SH-SY5Y (cell line): ENCODE measurements around the gene SIGLEC5.

Source experiments
- GATA2 ChIP-seq: IDR thresholded peaks from 2 replicates; pipeline ENCODE4 v1.6.1; 2011; ENCODE audit warnings: mild to moderate bottlenecking, low read depth, low read length
- GATA3 ChIP-seq: IDR thresholded peaks from 2 replicates; pipeline ENCODE4 v1.6.1; 2011; ENCODE audit warnings: low read depth, mild to moderate bottlenecking, low read length, moderate library complexity

The SIGLEC5 gene

GRCh38 chr19:51602189-51602854, 27.9 kb downstream of the SIGLEC5 start:
- TF ChIP-seq GATA2 (no peak), GATA3 (no peak)

GRCh38 chr19:51600940-51601580, 29.1 kb downstream of the SIGLEC5 start:
- TF ChIP-seq GATA2 = no peak
- TF ChIP-seq GATA3 = no peak

DNA sequence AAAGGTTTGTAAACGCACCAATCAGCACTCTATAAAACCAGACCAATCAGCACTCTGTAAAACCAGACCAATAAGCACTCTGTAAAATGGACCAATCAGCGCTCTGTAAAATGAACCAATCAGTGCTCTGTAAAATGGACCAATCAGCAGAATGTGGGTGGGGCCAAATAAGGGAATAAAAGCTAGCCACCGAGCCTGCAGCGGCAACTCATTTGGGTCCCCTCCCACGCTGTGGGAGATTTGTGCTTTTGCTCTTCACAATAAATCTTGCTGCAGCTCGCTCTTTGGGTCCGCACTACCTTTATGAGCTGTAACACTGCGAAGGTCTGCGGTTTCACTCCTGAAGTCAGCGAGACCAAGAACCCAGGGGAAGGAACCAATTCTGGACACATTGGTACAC, 31.1 kb downstream of the SIGLEC5 start:
- TF ChIP-seq GATA3 (no peak), GATA2 (no peak)

- TF ChIP-seq GATA3 = no peak
- no peak for TF ChIP-seq GATA2
These were observed 31.9 kb downstream of the SIGLEC5 start for GRCh38 chr19:51598159-51598915.

DNA sequence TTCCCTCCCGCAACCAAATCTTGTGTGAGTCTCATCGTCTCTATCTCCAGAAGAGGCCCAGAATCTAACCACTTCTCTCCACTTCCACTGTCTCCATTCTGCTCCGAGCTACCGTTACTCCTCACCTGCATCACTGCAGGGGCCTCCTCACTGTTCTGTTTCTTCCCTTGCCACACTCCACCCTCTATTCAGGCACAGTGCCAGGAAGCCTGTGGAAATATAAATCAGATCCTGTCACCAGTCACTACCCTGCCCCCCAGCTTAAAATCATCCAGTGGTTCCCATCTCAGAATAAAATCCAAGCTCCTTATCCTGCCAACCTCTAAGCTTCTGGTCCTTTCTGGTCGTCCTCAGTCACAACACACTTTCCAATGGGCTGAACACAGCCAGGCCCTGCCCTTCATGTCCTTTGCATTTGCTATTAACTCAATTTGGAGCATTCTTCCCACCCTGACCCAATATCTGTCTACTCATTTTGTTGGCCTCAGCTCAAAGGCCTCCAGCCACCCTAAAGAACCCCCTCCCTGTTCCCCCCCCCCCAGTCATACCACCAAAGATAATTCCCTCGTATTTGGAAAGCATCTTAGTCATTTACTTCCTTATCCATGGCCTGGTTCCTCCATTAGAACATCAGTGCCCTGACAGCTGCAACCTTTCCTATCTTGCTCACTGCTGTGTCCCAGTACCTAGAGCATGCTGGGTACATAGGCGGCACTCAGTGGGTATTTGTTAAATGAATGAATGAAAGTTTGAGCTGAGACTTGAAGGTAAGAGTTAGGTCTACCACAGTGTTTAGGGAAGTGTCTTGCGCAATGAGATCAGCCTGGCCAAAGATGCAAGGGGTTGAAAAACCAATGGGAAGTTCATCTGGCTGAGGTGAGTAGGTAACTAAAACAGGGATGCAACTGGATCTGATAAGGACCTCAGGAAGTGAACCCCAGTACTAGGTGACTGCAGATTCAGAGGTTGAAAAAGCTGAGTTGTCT, 34.7 kb downstream of the SIGLEC5 start:
- TF ChIP-seq GATA3 (no peak), GATA2 (no peak)

DNA sequence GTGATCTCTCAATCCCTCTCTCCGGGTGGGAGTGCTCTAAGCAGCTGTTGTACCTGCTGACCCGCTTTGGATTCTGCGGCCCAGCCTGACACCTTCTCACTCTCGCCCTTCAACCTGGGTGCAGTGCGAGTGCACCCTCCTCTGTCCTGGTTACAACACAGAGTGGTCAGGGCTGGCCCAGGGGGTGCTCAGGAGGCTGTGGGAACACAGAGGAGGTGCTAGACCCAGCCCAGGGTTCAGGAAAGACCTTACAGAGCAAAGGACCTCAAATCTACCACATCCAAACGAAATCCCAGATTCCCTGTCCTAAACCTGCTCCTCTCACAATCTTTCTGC, 35.5 kb downstream of the SIGLEC5 start:
- TF ChIP-seq GATA2 = no peak
- TF ChIP-seq GATA3 = no peak

GRCh38 chr19:51593969-51594773, 36.0 kb downstream of the SIGLEC5 start:
- TF ChIP-seq GATA3 (no peak), GATA2 (no peak; the same call in 1 of the 2 replicates)

DNA sequence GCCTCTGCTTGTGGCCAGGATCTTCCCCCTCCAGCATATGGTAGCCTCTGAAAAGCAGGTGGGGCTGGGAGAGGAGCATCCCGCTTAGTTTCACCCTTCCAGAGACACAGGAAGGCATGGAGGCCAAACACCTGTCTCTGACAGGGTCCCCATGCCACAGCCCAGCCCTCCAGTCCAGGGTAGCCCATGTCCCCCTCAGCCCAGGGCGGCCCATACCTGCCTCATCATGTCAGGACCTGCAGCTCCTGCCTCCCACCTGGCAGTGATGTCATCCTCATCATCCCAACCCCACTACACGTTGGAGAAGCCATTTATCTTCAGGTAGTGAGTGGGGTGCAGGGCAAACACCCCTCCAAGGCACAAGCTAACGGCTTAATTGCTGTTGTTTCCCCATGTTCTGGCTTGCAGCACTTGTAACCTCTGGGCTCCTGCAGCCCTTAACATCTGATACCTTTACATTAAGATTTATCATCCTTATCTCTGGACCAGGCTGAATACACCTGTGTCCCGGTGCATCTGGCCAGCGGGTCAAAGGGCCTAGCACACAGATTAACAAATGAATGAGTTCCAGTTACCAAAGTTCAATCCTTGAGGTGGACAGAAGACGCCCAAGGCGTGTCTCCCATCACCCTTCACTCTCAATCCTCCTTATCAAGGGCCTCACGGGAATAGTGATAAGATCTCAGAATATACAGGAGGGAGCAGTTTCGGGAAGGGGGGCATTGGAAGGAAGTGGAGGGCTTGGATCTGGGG, 36.9 kb downstream of the SIGLEC5 start:
- TF ChIP-seq GATA2 = no peak; the same call in none of the 2 replicates
- no peak for TF ChIP-seq GATA3

DNA sequence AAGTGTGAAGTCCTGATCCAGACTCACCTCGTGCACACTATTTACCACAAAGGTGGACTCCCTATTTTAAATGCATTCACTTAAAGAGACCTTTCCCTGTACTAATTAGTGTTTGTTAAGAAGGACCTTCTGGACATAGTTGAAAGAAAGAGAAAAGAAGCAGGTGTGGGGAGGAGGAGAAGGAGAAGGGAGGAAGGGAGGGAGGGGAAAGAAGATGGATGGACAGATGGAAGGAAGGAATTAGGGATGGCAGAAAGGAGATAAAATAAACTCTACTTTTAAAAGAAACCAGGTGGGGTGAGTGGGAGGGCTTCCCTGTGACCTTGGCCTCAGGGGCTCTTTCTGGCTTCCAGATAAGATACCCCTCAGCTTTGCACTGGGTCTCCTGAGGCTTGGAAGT, 37.7 kb downstream of the SIGLEC5 start:
- TF ChIP-seq GATA3 = no peak
- no peak for TF ChIP-seq GATA2

GRCh38 chr19:51590441-51590840, 39.8 kb downstream of the SIGLEC5 start:
- no peak for TF ChIP-seq GATA3

DNA sequence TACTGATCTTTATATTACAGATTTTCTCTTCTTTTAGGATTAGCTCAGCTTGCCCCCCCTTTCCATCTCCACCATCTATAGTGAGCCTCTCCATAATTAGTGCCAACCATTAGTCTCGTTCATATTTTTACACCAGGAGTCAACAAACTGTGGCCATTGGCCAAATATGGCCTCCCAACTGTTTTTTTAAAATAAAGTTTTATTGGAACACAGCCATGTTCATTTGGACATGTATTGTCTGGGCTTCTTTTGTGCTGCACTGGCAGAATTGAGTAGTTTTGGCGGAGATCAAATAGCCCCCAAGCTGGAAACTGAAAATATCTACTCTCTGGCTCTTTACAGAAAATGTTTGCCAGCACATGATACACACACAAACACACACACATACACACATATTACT, 40.7 kb downstream of the SIGLEC5 start:
- no peak for TF ChIP-seq GATA3
- no peak for TF ChIP-seq GATA2
